ENCODE data around the gene ADIPOR1. TPM values are rescaled to one million over a fixed set of nuclear protein-coding genes. Genes with fewer than 3 reads are reported as not detected.
A peak's percentile ranks its signal among the peaks of the same experiment; 100 is the strongest.

ADIPOR1 gene
- total RNA-seq, 4 donors from 2014 or later = 62.2 to 91.6 (median 68.7) TPM

- Histone ChIP-seq H3K9me3 (no peaks in the 10 kb centered on the region), H3K4me1 (peaks cover 0 to 36% (median 7%) of the 10 kb centered on the region in 3 donors), H3K4me3 (peak overlapping the region; percentile 50 to 95), H3K27ac (peak overlapping the region; percentile 73 to 97 (median 96)), H3K27me3 (no peaks in the 10 kb centered on the region), H3K36me3 (peaks cover 0 to 42% of the 10 kb centered on the region in 2 donors)
- TF ChIP-seq POLR2AphosphoS5 (IDR thresholded peaks at IDR 0.05) (no peak), CTCF (IDR thresholded peaks at IDR 0.05) (no peak), POLR2A (IDR thresholded peaks at IDR 0.05) (no peak), EP300 (IDR thresholded peaks at IDR 0.05) (no peak)
- 40 to 54% methylated on average over 2 to 12 of the region's 18 CpGs for WGBS, 2 donors (ENCODE audit: low coverage in 1 of 2)
- ATAC-seq = peak; percentile 2
Observed at GRCh38 chr1:202966006-202966898, 8.1 kb upstream of the ADIPOR1 start.

- H3K27ac ChIP-seq = peak overlapping the region in 1 of 4 donors; percentile 95
Observed at GRCh38 chr1:202965422-202965821, 7.3 kb upstream of the ADIPOR1 start.

GRCh38 chr1:202964791-202965410, 6.8 kb upstream of the ADIPOR1 start:
- H3K4me1 ChIP-seq = peaks cover 0 to 36% (median 7%) of the 10 kb centered on the region in 3 donors
- no peak for TF ChIP-seq POLR2AphosphoS5 (IDR thresholded peaks at IDR 0.05)
- TF ChIP-seq EP300 (IDR thresholded peaks at IDR 0.05) = no peak
- no peak for TF ChIP-seq POLR2A (IDR thresholded peaks at IDR 0.05)
- no peak for TF ChIP-seq CTCF (IDR thresholded peaks at IDR 0.05)
- ATAC-seq = no peak
- WGBS, 2 donors (ENCODE audit: low coverage in 1 of 2) = 79% methylated on average over 4 of the region's 6 CpGs; no CpG with 5 or more reads in 1 of the 2 donors
- H3K4me3 ChIP-seq = no peak overlapping the region
- H3K9me3 ChIP-seq = no peaks in the 10 kb centered on the region
- peaks cover 0 to 49% of the 10 kb centered on the region in 2 donors for H3K36me3 ChIP-seq
- no peak overlapping the region for H3K27ac ChIP-seq
- no peaks in the 10 kb centered on the region for H3K27me3 ChIP-seq

More at GRCh38 chr1:202965422-202965821, 7.3 kb upstream of the ADIPOR1 start:
- ATAC-seq = no peak
- Histone ChIP-seq H3K9me3 (no peaks in the 10 kb centered on the region), H3K4me3 (no peak overlapping the region), H3K36me3 (peaks cover 0 to 49% of the 10 kb centered on the region in 2 donors), H3K27me3 (no peaks in the 10 kb centered on the region), H3K4me1 (peaks cover 0 to 36% (median 7%) of the 10 kb centered on the region in 3 donors)
- TF ChIP-seq EP300 (IDR thresholded peaks at IDR 0.05) (no peak), POLR2A (IDR thresholded peaks at IDR 0.05) (no peak), CTCF (IDR thresholded peaks at IDR 0.05) (no peak), POLR2AphosphoS5 (IDR thresholded peaks at IDR 0.05) (no peak)
- WGBS, 2 donors (ENCODE audit: low coverage in 1 of 2) = 73% methylated on average over 3 of the region's 3 CpGs; no CpG with 5 or more reads in 1 of the 2 donors

- 60% methylated on average over 2 of the region's 5 CpGs; no CpG with 5 or more reads in 1 of the 2 donors for WGBS, 2 donors (ENCODE audit: low coverage in 1 of 2)
- Histone ChIP-seq H3K9me3 (no peaks in the 10 kb centered on the region), H3K27ac (no peak overlapping the region), H3K27me3 (no peaks in the 10 kb centered on the region), H3K4me3 (no peak overlapping the region), H3K36me3 (peaks cover 0 to 49% of the 10 kb centered on the region in 2 donors), H3K4me1 (peaks cover 5 to 29% (median 8%) of the 10 kb centered on the region in 3 donors)
- ATAC-seq = no peak
- TF ChIP-seq CTCF (IDR thresholded peaks at IDR 0.05) = no peak
- no peak for TF ChIP-seq POLR2AphosphoS5 (IDR thresholded peaks at IDR 0.05)
Observed at GRCh38 chr1:202961220-202961880, 3.2 kb upstream of the ADIPOR1 start.
